Measurements from ENCODE around the gene RGS7. TPM values are rescaled to one million over a fixed set of nuclear protein-coding genes. Genes with fewer than 3 reads are reported as not detected.

Gene RGS7
- total RNA-seq, 1 donor from 2014 or later, result 1.9 TPM

DNA sequence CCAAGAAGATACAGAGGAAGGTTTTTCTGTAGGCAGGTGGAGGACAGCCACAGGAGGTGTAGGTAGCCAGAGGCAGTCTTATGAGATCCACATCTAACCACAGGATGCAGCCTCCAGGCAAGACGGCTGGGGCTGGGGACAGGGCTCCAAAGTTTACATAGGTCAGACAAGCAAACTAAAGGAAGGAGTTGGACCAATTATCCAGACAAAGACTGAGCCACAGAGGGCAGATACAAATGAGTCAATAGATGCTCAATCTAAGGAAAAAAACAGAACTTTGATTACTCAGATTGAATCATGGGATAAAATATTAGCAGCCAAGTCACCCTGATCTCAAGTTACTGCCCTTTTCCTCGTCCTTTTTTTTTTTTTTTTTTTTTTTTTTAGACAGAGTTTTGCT lies 91.6 kb downstream of the RGS7 start:
- TF ChIP-seq, protein P1, sequence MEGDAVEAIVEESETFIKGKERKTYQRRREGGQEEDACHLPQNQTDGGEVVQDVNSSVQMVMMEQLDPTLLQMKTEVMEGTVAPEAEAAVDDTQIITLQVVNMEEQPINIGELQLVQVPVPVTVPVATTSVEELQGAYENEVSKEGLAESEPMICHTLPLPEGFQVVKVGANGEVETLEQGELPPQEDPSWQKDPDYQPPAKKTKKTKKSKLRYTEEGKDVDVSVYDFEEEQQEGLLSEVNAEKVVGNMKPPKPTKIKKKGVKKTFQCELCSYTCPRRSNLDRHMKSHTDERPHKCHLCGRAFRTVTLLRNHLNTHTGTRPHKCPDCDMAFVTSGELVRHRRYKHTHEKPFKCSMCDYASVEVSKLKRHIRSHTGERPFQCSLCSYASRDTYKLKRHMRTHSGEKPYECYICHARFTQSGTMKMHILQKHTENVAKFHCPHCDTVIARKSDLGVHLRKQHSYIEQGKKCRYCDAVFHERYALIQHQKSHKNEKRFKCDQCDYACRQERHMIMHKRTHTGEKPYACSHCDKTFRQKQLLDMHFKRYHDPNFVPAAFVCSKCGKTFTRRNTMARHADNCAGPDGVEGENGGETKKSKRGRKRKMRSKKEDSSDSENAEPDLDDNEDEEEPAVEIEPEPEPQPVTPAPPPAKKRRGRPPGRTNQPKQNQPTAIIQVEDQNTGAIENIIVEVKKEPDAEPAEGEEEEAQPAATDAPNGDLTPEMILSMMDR (IDR thresholded peaks at IDR 0.05; ENCODE audit: unreplicated experiment), result no peak
- Mint-ChIP-seq H3K9me3 (no peaks in the 10 kb centered on the region), H3K27me3 (ENCODE audit: low read depth) (no peaks in the 10 kb centered on the region), H3K4me1 (no peaks in the 10 kb centered on the region), H3K4me3 (no peak overlapping the region), H3K27ac (no peak overlapping the region), H3K36me3 (no peaks in the 10 kb centered on the region)
- DNase-seq (ENCODE audit: low spot score in 2 of 2, unreplicated experiment in 2 of 2), result no peak

DNA sequence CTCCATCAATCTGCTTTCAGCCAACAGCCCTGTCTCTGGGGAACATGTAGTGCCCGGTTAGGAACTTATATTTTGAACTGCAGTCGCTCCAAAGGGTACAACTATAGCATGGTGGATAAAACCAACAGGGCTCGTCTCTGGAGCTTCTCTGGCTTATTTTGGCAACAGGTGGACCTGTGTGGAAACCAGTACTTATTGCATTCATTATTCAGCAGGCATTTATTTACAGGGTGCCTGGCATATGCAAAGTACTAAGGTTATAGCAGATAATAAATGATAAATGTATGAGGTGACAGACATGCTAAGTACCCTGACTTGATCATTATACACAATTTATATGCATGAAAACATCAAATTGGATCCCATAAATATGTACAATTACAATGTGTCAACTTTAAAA lies 93.7 kb downstream of the RGS7 start:
- no peak for DNase-seq (ENCODE audit: low spot score in 2 of 2, unreplicated experiment in 2 of 2)
- Mint-ChIP-seq H3K27me3 (ENCODE audit: low read depth) (no peaks in the 10 kb centered on the region), H3K27ac (no peak overlapping the region), H3K4me1 (no peaks in the 10 kb centered on the region), H3K36me3 (no peaks in the 10 kb centered on the region), H3K4me3 (no peak overlapping the region), H3K9me3 (no peaks in the 10 kb centered on the region)
- TF ChIP-seq, protein P1 (IDR thresholded peaks at IDR 0.05; ENCODE audit: unreplicated experiment), result no peak

DNA sequence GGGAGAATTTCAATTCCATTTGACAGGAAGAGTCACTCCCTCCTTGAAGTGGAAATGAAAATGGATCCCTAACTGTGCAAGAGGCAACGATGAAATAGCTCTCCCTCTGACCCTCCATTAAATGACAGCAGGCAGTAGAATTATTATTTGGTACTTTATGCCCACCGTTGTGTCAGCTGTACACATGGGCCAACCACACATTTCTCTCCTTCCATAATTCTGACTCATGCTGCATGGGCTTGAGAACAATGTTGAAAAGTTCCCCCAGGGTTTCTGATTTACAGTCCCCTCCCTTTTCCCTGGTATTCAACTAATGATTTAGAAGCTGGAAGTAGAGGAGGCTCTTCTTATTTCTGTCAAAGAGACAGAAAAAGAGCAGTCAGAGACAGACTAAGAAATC lies 103.5 kb downstream of the RGS7 start:
- no peak overlapping the region for H3K4me3 Mint-ChIP-seq
- peaks cover 3% of the 10 kb centered on the region for H3K4me1 Mint-ChIP-seq
- TF ChIP-seq, protein P1 (IDR thresholded peaks at IDR 0.05; ENCODE audit: unreplicated experiment), result no peak
- peaks cover 18% of the 10 kb centered on the region for H3K9me3 Mint-ChIP-seq
- no peak overlapping the region for H3K27ac Mint-ChIP-seq
- no peaks in the 10 kb centered on the region for H3K27me3 Mint-ChIP-seq (ENCODE audit: low read depth)
- no peaks in the 10 kb centered on the region for H3K36me3 Mint-ChIP-seq
- no peak for DNase-seq (ENCODE audit: low spot score in 2 of 2, unreplicated experiment in 2 of 2)

DNA sequence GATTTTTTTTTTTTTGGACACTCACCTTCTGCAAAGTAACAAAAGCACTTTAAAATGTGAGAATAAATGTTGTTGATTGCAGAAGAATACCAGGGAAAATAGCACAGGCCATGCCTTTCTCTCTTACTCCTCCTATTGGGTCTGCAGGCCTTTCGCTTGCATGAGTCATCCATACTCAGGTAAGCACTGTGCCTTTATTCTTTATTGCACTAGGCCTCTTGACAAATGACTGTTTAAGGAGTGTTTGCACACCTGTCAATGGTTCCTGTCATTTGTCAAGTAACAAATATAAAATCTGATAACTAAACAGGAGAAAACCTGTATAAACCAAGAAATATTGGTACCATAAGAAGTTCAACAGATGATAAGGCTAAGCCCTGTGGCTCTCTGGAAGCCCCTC lies 106.5 kb downstream of the RGS7 start:
- no peaks in the 10 kb centered on the region for H3K27me3 Mint-ChIP-seq (ENCODE audit: low read depth)
- H3K4me3 Mint-ChIP-seq, result no peak overlapping the region
- TF ChIP-seq, protein P1 (IDR thresholded peaks at IDR 0.05; ENCODE audit: unreplicated experiment), result no peak
- H3K36me3 Mint-ChIP-seq, result no peaks in the 10 kb centered on the region
- H3K4me1 Mint-ChIP-seq, result peaks cover 3% of the 10 kb centered on the region
- no peak overlapping the region for H3K27ac Mint-ChIP-seq
- peaks cover 36% of the 10 kb centered on the region for H3K9me3 Mint-ChIP-seq
- no peak for DNase-seq (ENCODE audit: low spot score in 2 of 2, unreplicated experiment in 2 of 2)

DNA sequence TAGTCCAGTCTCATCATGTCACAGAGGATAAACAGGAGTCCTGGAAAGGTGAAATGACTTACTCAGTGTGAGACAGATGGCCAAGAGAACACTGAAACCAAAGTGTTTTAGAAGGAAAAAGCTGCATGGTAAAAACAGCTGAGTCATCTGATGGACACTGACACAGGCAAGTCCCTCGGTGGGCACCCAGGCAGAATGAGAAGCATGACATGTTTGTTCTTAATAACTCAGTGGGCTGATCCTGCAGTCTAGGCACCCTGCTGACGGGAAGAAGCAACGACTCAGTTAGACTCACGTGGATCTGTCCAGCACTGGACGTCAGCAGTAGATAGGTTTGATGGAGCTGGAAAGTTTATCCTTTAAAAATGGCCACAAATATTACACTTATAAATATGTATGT lies 116.9 kb downstream of the RGS7 start:
- TF ChIP-seq, protein P1 (IDR thresholded peaks at IDR 0.05; ENCODE audit: unreplicated experiment), result no peak
- Mint-ChIP-seq H3K27me3 (ENCODE audit: low read depth) (no peaks in the 10 kb centered on the region), H3K4me1 (no peaks in the 10 kb centered on the region), H3K9me3 (peaks cover 9% of the 10 kb centered on the region), H3K27ac (no peak overlapping the region), H3K4me3 (no peak overlapping the region), H3K36me3 (no peaks in the 10 kb centered on the region)
- DNase-seq (ENCODE audit: low spot score in 2 of 2, unreplicated experiment in 2 of 2), result no peak

DNA sequence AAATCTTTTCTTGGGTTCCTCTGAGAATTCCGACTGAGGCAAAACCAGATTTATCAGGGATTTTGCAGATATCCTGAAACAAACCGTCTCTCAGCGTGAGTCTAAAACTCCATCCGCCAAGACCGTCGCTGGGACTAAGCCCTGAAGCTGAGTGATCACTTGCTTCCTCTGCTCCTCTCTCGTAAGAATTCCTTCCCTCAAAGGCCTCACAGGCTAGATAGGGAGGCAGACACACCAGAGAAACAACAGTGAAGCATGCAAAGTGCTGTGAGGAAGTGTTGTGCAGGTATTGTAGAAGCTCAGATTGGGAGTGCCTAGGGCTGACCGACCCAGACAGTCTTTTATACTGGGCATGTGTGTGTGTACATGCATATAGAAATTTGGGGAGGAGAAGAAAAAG lies 119.1 kb downstream of the RGS7 start:
- TF ChIP-seq, protein P1 (IDR thresholded peaks at IDR 0.05; ENCODE audit: unreplicated experiment), result no peak
- no peak for DNase-seq (ENCODE audit: low spot score in 2 of 2, unreplicated experiment in 2 of 2)
- H3K4me1 Mint-ChIP-seq, result no peaks in the 10 kb centered on the region
- H3K27ac Mint-ChIP-seq, result no peak overlapping the region
- H3K27me3 Mint-ChIP-seq (ENCODE audit: low read depth), result no peaks in the 10 kb centered on the region
- no peak overlapping the region for H3K4me3 Mint-ChIP-seq
- H3K36me3 Mint-ChIP-seq, result no peaks in the 10 kb centered on the region
- peaks cover 4% of the 10 kb centered on the region for H3K9me3 Mint-ChIP-seq

Data from mesothelial cell of epicardium (in vitro differentiated cells).